ENCODE results near the gene GNAZ.

- no peak for TF ChIP-seq CTCF (IDR thresholded peaks at IDR 0.05; ENCODE audit: low read depth, low read length, missing input control)
- TF ChIP-seq TAF1 (conservative IDR thresholded peaks at IDR 0.05): no peak
- no peak for TF ChIP-seq EGR1 (IDR thresholded peaks at IDR 0.05; ENCODE audit: low read depth in 2 of 2)
- TF ChIP-seq RXRA (IDR thresholded peaks at IDR 0.05): no peak
- TF ChIP-seq YY1 (IDR thresholded peaks at IDR 0.05): no peak
- TF ChIP-seq REST (IDR thresholded peaks at IDR 0.05): no peak
Measured at GRCh38 chr22:23067691-23068090, 2.6 kb upstream of the GNAZ start.
